H1 (cell line): ENCODE measurements around the gene GCSAML. TPM values are rescaled to one million over a fixed set of nuclear protein-coding genes. Genes with fewer than 3 reads are reported as not detected.

Experiments used
- polyA plus RNA-seq, 7 experiments: library from polyadenylated mRNA; depleted of rRNA in 3 of 7; stranded (reverse) in 5 of 7; unstranded in 2 of 7; fragments of >200 nt in 5 of 7; fragments of 200-250 nt in 2 of 7; gene quantifications; 1 replicate in 5 of 7; 2 replicates in 1 of 7; 4 replicates in 1 of 7; pipeline versions ENCODE4 v1.2.1 to v1.2.3, GENCODE V29; 2011 to 2013; ENCODE audit warnings: missing spikeins in 2 of 7, mixed read lengths in 2 of 7
- total RNA-seq: library from RNA; stranded (reverse); fragmentation: NEBNext Ultra II Directional; extraction: Animal tissue kit (Norgen Biotek cat#: 25700); gene quantifications from 2 replicates; pipeline ENCODE4 v1.2.1, GENCODE V29; 2021
- TF ChIP-seq, protein P1 (sequence below): IDR thresholded peaks from 2 replicates; pipeline ENCODE4 v1.6.1; 2012; ENCODE audit warnings: low read length, inconsistent platforms

GCSAML gene
- total and polyA plus RNA-seq, 2 of the 8 experiments (the other 6 are each of a cell fraction or from before 2014, with no cell fraction given), result not detected

DNA sequence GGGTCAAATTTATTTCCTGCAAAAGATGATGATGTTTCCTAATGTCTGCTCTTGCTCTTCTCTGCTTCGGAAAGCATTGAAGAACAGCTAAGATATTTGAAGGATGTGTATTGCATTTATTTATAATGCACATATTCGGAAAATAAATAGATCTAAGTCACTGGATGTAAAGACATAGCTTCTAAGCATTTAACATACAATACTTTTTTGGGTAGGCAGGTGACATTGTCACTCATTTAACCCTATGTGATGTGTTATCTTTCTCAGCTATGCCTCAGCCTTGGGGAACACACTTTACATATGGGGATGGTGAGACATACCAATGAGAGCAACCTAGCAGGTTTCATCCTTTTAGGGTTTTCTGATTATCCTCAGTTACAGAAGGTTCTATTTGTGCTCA lies 39.1 kb downstream of the GCSAML start, which contains the start of gene OR2G2 (continued):
- TF ChIP-seq, protein P1, sequence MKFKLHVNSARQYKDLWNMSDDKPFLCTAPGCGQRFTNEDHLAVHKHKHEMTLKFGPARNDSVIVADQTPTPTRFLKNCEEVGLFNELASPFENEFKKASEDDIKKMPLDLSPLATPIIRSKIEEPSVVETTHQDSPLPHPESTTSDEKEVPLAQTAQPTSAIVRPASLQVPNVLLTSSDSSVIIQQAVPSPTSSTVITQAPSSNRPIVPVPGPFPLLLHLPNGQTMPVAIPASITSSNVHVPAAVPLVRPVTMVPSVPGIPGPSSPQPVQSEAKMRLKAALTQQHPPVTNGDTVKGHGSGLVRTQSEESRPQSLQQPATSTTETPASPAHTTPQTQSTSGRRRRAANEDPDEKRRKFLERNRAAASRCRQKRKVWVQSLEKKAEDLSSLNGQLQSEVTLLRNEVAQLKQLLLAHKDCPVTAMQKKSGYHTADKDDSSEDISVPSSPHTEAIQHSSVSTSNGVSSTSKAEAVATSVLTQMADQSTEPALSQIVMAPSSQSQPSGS, result no peak
